Glomerular visceral epithelial cell (primary cell): ENCODE measurements around the gene MED15.

ENCODE experiments used
- DNase-seq: peaks from one replicate; pipeline ENCODE4 v3.0.0-alpha.2; 2016; ENCODE audit errors: extremely low spot score

The MED15 gene

GRCh38 chr22:20551805-20552442 lies 44.5 kb downstream of the MED15 start:
- DNase-seq = no peak

DNA sequence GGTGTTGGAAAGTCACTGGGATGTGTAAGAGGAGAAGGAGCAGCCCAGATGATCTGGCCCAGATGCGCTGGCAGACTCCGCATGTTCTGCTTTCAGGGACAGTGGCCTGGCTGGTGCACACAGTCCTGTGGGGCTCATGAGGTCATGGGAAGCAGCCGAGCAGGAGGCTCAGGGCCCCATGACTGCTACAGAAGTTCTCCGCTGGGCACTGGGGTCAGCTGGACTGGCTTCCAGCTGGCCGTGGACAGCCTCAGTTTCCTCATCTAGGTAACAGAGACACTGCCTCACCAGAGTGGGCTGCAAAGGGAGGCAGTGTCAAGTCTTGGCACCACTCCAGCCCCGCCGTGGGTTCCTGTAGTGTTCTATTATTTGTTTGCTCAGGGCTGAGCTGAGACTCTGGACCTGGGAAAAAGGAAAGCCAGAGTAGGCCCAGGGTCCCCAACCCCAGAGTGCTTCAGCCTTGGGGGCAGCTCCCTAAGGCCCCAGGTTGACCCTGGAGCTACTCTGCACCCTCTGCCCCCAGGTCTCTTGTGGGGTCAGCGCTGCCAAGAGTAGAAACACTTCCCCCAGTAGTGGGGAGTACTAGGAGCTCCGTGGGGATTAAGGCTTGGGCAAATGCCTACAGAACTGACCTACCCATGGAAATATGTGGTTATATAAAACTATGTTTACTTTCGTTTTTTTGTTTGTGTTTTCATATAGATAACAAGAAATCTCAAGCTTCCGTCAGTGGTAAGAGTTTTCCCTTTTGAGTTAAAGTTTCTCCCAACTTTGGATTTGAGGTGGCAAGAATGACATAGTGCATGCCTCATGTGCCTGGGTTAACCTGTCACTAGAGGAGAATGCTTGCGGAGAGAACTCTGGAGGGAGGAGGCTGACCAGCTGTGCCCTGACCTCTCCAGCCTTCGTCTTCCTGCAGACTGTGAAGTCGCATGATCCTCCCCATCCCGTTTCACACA lies 45.3 kb downstream of the MED15 start:
- peak; percentile 85 for DNase-seq

- no peak for DNase-seq
These were observed 46.7 kb downstream of the MED15 start for GRCh38 chr22:20553947-20554741.

- no peak for DNase-seq
These were observed 47.4 kb downstream of the MED15 start for GRCh38 chr22:20554824-20555223.

GRCh38 chr22:20558534-20558933 lies 51.1 kb downstream of the MED15 start:
- DNase-seq = no peak

GRCh38 chr22:20559174-20559760 lies 51.9 kb downstream of the MED15 start:
- no peak for DNase-seq

GRCh38 chr22:20560716-20561115 lies 53.3 kb downstream of the MED15 start:
- DNase-seq = no peak

DNA sequence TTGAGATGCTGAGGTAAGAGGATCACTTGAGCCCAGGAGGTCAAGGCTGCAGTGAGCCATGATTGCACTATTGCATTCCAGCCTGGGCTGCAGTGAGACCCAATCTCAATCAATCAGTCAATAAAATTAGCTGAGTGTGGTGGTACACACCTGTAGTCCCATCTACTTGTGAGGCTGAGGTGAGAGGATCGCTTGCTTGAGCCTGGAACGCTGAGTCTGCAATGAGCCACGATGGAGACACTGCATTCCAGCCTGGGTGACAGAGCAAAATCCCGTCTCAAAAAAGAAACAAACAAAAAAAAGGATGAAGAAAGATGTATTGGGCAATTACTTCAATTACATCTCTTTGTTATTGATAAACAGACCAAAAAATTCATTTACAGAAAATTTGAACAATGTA lies 54.5 kb downstream of the MED15 start:
- no peak for DNase-seq

DNA sequence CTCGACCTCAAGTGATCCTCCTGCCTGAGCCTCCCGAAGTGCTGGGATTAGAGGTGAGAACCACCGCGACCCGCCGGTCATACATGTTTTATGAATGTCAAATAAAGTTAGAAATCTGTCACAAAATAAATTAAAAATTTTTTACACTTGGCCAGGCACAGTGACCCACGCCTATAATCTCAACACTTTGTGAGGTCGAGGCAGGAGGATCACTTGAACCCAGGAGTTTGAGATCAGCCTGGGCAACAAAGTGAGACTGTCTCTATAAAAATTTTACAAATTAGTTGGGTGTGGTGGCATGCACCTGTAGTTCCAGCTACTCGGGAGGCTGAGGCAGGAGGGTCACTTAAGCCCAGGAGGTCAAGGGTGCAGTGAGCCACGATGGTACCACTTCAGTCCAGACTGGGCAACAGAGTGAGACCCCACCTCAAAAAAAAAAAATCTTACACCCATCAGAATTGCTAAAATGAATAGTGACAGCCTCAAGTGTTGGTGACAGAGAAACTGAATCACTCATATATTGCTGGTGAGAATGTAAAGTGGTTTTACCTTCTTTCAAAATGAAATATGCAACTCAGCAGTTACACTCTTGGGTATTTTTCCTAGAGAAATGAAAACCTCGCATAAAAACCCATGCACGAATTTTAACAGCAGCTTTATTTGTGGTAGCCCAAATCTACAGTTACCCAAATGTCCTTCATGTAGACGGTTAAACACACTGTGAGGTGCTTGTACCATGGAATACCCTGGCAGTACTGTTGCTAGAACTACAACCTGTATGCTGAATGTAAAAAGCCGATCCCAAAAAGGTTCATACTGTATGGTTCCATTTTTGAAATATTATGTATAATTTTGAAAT lies 55.4 kb downstream of the MED15 start:
- no peak for DNase-seq

GRCh38 chr22:20563466-20563906 lies 56.1 kb downstream of the MED15 start:
- no peak for DNase-seq

- no peak for DNase-seq
These were observed 56.5 kb downstream of the MED15 start for GRCh38 chr22:20563941-20564371.

GRCh38 chr22:20565079-20565734 lies 57.8 kb downstream of the MED15 start:
- DNase-seq = no peak

- no peak for DNase-seq
These were observed 58.4 kb downstream of the MED15 start for GRCh38 chr22:20565761-20566160.

DNA sequence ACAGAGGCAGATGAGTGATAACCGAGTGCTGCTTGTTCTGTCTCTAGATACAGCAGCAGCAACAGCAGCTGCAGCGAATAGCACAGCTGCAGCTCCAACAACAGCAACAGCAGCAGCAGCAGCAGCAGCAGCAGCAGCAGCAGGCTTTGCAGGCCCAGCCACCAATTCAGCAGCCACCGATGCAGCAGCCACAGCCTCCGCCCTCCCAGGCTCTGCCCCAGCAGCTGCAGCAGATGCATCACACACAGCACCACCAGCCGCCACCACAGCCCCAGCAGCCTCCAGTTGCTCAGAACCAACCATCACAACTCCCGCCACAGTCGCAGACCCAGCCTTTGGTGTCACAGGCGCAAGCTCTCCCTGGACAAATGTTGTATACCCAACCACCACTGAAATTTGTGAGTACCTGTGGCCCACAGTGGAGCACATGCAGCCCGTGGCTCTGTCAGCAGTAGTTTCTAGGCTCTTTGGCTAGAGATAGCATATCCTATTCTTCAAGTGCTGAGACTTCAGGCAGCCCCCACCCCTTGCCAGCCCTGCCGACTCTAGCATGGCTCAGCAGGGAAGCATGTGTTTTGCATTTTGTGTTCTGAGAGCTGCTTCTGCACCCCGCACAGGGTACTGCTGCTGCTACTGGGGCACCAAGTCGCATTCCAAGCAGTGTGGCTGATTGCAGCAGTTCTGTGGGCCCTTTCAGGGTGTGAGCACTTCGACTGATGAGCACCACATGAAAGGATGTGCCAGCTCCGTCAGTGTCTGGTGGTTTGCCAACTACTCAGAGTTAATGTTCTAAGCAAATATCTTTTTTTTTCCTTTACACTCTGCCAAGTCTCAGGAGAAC lies 59.2 kb downstream of the MED15 start:
- peak; percentile 82 for DNase-seq

GRCh38 chr22:20567371-20567847 lies 60.0 kb downstream of the MED15 start:
- DNase-seq = peak; percentile 70

DNA sequence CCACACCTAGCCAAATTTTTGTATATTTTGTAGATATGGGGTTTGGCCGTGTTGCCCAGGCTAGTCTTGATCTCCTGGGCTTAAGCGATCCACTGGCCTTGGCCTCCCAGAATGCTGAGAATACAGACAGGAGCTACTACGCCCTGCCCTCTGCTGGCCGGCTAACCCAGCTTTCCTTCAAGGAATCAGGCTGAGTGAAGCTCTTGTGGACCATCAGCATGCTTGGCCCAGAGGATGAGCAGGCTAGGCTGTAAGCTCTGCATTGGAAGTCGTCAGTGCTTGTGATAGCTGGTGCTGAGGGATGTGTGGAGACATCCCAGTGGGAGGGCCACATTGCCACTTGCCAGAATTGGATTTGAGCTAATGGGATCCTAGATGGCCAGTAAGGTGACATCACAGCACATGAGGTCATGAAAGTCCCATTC lies 60.6 kb downstream of the MED15 start:
- DNase-seq = no peak

- DNase-seq = no peak
These were observed 61.2 kb downstream of the MED15 start for GRCh38 chr22:20568502-20569058.
